Chondrocyte (in vitro differentiated cells): Measurements from ENCODE around the gene ADGRB3. TPM values are rescaled to one million over a fixed set of nuclear protein-coding genes. Genes with fewer than 3 reads are reported as not detected.

Source experiments
- DNase-seq: peaks from one replicate; pipeline ENCODE4 v3.0.0; 2021; ENCODE audit warnings: mixed read lengths, low spot score
- H3K27ac Mint-ChIP-seq: one replicate; pipeline ENCODE4 v1.8.0; 2021; ENCODE audit warnings: mild to moderate bottlenecking, moderate library complexity, mixed read lengths; ENCODE audit not compliant: unreplicated experiment
- H3K27me3 Mint-ChIP-seq: 2 replicates; pipeline ENCODE4 v1.8.0; 2021; ENCODE audit warnings: low read depth, mixed read lengths
- H3K36me3 Mint-ChIP-seq: 2 replicates; pipeline ENCODE4 v1.8.0; 2021; ENCODE audit warnings: low read depth, mixed read lengths
- H3K4me1 Mint-ChIP-seq: 2 replicates; pipeline ENCODE4 v1.8.0; 2021; ENCODE audit warnings: low read depth, mild to moderate bottlenecking, mixed read lengths
- H3K4me3 Mint-ChIP-seq: one replicate; pipeline ENCODE4 v1.8.0; 2021; ENCODE audit warnings: mild to moderate bottlenecking, moderate library complexity, mixed read lengths; ENCODE audit not compliant: unreplicated experiment
- H3K9me3 Mint-ChIP-seq: 2 replicates; pipeline ENCODE4 v1.8.0; 2021; ENCODE audit warnings: low read depth, mixed read lengths
- CTCF ChIP-seq: fragments of 200-600 bp; sonication (generic); IDR thresholded peaks from 2 replicates; pipeline ENCODE4 v1.5.0; 2021; ENCODE audit warnings: antibody characterized with exemption, mild to moderate bottlenecking, moderate library complexity
- total RNA-seq: library from RNA; stranded (reverse); gene quantifications from 3 replicates; pipeline ENCODE4 v1.2.1, GENCODE V29; 2021

Gene ADGRB3
- total RNA-seq, 1 donor from 2014 or later = not detected

GRCh38 chr6:68695838-68696237 lies 60.8 kb downstream of the ADGRB3 start:
- DNase-seq = no peak
- Mint-ChIP-seq H3K4me1 (no peaks in the 10 kb centered on the region), H3K27me3 (peaks cover 2% of the 10 kb centered on the region), H3K9me3 (no peaks in the 10 kb centered on the region), H3K36me3 (no peaks in the 10 kb centered on the region), H3K27ac (no peak overlapping the region), H3K4me3 (no peak overlapping the region)
- TF ChIP-seq CTCF = no peak

- Mint-ChIP-seq H3K9me3 (no peaks in the 10 kb centered on the region), H3K36me3 (no peaks in the 10 kb centered on the region), H3K4me1 (no peaks in the 10 kb centered on the region), H3K27me3 (peaks cover 2% of the 10 kb centered on the region), H3K27ac (no peak overlapping the region), H3K4me3 (no peak overlapping the region)
- DNase-seq = no peak
- TF ChIP-seq CTCF = no peak
Observed at GRCh38 chr6:68697394-68697793, 62.3 kb downstream of the ADGRB3 start.

GRCh38 chr6:68701159-68701558 lies 66.1 kb downstream of the ADGRB3 start:
- no peak overlapping the region for H3K4me3 Mint-ChIP-seq
- no peak for TF ChIP-seq CTCF
- peaks cover 9% of the 10 kb centered on the region for H3K27me3 Mint-ChIP-seq
- H3K9me3 Mint-ChIP-seq = no peaks in the 10 kb centered on the region
- DNase-seq = no peak
- no peaks in the 10 kb centered on the region for H3K36me3 Mint-ChIP-seq
- no peaks in the 10 kb centered on the region for H3K4me1 Mint-ChIP-seq
- no peak overlapping the region for H3K27ac Mint-ChIP-seq

- H3K4me3 Mint-ChIP-seq = no peak overlapping the region
- H3K4me1 Mint-ChIP-seq = no peaks in the 10 kb centered on the region
- no peaks in the 10 kb centered on the region for H3K9me3 Mint-ChIP-seq
- H3K36me3 Mint-ChIP-seq = no peaks in the 10 kb centered on the region
- no peak overlapping the region for H3K27ac Mint-ChIP-seq
- H3K27me3 Mint-ChIP-seq = peaks cover 9% of the 10 kb centered on the region
- DNase-seq = no peak
- no peak for TF ChIP-seq CTCF
Observed at GRCh38 chr6:68704485-68704884, 69.4 kb downstream of the ADGRB3 start.

- H3K4me3 Mint-ChIP-seq = no peak overlapping the region
- DNase-seq = no peak
- no peaks in the 10 kb centered on the region for H3K4me1 Mint-ChIP-seq
- H3K27ac Mint-ChIP-seq = no peak overlapping the region
- peaks cover 17% of the 10 kb centered on the region for H3K27me3 Mint-ChIP-seq
- no peak for TF ChIP-seq CTCF
- no peaks in the 10 kb centered on the region for H3K36me3 Mint-ChIP-seq
- no peaks in the 10 kb centered on the region for H3K9me3 Mint-ChIP-seq
Observed at GRCh38 chr6:68709091-68709490, 74.0 kb downstream of the ADGRB3 start.
